IPS-18c (cell line): ENCODE results near the gene RUNX1.

Experiments used
- H3K4me3 ChIP-seq: 2 replicates; pipeline ENCODE4 v1.7.0; 2013; ENCODE audit warnings: low read depth, mild to moderate bottlenecking, low read length, moderate library complexity; ENCODE audit not compliant: insufficient read depth
- H3K9me3 ChIP-seq: one replicate; pipeline ENCODE4 v1.6.1; 2013; ENCODE audit warnings: mild to moderate bottlenecking, low read length, moderate library complexity; ENCODE audit not compliant: control insufficient read depth, insufficient read depth

RUNX1 gene

DNA sequence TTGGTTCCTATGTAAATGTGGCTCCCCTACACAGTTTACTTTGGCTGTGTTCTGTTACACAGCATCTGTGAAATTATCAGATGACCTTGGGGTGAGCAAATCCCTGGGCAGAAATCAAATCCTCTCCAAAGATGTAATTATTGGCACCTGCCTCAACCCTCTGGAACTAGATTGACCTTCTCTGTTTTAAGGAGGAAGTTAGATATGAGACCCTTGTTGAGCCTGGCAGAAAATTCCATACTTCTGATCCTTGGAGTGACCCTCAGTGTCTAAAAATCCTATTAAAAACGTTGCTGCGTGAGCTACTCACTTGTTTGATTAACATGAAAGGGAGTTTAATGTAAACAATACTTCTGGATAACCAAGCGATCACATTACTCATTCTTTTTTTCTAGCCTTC lies 258.3 kb downstream of the RUNX1 start:
- H3K4me3 ChIP-seq: no peak overlapping the region
- no peaks in the 10 kb centered on the region for H3K9me3 ChIP-seq

DNA sequence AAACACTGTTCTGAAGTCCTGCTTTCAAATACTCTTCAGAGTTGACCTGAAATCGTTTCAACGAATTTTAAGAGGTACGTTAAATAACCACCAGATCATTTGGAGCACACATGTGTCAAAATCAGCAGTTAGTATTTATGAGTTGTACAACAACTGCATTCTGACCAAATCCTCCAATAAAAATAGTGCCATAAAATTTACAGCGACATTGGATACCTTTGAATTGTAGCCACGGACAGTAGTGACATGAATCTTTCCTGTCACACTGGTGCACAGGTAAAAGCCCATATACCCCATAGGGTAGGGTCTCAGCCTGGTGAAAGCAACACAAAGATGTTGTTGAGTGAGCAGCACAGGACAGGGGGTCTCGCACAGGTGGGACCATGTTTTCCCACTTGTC lies 258.8 kb downstream of the RUNX1 start:
- H3K4me3 ChIP-seq: no peak overlapping the region

DNA sequence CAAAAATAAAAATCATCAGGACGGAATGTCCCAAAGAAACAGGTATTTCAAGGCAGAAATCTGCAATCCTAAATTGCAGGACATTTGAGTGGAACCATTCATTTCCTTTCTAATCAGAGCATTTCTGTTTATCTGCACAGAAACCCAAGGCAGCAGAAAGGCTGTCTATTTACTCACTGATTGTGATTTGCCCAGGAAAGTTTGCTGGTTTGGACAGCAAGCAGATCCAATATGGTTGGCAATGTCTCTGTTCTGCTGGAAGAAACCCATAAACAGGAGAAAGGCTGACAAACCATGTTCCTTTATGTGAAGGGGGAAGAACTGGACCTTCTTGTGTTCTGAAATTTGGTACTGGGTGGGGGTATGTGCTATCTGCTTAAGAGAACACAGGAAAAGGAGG lies 260.2 kb downstream of the RUNX1 start:
- Histone ChIP-seq H3K4me3 (no peak overlapping the region), H3K9me3 (no peaks in the 10 kb centered on the region)

More for the DNA sequence above, 258.8 kb downstream of the RUNX1 start:
- H3K9me3 ChIP-seq: no peaks in the 10 kb centered on the region

DNA sequence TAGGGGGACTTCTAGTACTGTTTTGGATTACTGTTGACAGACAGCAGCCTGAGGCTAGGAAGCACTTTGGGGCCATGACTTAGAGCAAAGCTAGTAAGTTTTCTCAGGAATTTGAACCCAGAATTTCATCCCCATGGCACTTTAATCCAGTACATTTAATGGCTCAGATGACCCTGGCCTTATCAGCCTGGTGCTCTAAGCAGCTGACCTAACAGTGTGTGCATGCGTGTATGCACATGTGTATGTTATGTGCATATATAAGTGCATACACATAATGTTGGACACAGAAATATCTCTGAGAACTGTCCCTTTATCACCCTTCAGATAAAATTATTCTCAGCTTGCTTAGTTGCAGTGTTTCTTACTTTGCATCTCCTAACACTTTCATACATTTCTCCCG lies 265.3 kb downstream of the RUNX1 start:
- Histone ChIP-seq H3K9me3 (no peaks in the 10 kb centered on the region), H3K4me3 (no peak overlapping the region)

DNA sequence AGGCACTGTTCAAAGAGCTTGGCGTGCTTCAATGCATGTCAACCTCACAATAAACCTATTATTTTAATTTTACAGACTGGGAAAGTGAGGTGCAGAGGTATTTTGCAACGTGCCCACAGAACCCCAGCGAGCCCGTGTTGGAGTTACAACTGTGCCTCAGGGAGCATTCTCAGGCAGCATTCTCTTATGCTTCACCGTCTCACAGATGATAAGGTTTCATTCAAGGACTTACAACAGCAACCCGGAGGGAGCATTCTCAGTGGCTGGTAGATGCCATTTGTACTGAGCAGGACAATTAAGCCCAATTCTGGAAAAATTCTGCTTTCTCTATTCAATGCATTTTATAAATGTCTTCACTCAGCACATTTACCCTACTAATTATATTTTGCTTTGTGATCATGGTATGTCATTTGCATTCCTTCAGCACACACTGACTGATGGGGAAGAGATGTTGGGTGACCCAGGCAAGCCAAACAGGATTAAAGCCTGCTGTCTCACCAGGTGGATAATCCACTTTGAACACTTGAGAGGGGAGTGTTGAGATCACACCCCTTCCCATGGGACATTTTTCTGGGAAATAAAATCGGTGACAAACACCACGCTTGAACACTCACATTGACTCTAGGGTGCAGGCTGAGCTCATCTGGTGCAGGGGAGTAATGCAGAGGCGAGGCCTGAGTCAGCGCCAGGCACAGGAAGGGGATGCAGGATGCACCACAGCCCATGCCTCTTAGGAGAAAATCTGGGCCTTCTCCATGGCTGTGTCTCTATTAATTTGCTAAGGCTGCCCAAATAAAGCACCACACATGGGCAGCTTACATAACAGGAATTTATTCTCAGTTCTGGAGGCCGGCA lies 266.4 kb downstream of the RUNX1 start:
- Histone ChIP-seq H3K9me3 (no peaks in the 10 kb centered on the region), H3K4me3 (no peak overlapping the region)

DNA sequence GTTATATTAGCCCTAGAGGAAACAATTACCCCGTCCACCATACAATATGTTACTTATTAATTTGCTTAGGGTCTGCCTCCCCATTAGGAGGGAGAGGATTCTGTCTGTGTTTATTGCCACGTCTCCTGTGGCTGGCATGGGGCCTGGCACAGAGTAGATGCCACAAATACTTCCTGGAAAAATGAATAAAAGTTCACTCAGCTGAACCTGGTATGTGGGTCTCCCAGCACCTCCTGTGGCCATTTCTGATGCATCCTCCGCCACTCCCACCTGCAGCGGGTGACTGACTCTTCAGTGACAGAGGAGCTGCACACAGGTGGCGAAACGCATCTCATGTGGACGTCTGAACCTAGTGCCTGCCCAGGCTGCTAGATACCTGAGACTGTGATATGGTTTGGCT lies 267.6 kb downstream of the RUNX1 start:
- no peaks in the 10 kb centered on the region for H3K9me3 ChIP-seq
- H3K4me3 ChIP-seq: no peak overlapping the region

DNA sequence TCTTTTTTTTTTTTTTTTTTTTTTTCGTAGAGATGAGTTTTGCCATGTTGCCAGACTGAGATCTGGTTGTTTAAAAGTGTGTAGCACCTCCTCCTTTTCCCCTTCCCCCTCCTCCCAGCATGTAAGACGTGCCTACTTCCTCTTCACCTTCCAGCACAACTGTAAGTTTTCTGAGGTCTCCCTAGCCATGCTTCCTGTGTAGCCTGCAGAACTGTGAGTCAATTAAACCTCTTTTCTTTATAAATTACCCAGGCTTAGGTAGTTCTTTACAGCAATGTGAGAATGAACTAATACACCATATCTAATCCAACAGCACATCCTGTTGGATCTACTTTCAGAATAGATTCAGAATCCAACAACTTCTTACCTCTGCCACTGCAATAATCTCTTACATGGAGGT lies 269.2 kb downstream of the RUNX1 start:
- H3K9me3 ChIP-seq: no peaks in the 10 kb centered on the region
- H3K4me3 ChIP-seq: no peak overlapping the region

DNA sequence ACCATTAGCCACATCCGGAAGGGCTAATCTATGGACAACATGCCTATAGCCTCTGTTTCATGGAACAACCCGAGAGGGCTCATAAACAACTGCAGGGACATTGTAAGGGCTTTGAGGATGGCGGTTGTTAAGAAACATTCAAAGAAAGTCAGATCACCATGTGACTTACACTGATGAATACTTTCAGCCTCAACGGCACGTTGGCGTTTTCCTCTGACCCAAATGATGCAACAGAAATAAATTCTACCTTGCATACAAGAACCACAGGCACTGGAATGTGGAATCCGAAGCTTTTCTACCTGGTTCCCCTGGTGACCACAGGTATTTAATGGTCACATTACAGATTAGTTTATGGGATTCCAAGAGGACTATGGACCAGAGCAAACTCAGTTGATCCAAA lies 273.3 kb downstream of the RUNX1 start:
- no peaks in the 10 kb centered on the region for H3K9me3 ChIP-seq

DNA sequence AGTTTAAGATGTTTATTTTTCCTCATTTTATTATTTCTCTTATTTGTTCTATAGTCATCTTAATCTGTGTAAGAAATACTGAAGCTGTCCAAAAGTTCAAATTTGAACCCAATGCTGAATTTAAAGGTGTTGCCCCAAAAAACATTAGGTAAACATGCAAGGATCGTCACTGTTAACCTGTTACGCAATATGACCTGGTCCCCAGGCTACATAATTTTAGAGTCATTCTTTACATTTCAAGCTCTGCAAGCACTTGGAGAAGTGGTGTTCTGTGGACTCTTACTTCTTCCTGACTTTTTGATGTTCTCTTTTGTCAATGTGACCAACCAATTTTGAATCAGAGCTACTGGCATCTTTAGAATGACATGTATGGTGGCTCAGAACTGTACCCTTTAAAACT lies 274.4 kb downstream of the RUNX1 start:
- H3K9me3 ChIP-seq: no peaks in the 10 kb centered on the region
- no peak overlapping the region for H3K4me3 ChIP-seq

More for the DNA sequence above, 273.3 kb downstream of the RUNX1 start:
- no peak overlapping the region for H3K4me3 ChIP-seq

DNA sequence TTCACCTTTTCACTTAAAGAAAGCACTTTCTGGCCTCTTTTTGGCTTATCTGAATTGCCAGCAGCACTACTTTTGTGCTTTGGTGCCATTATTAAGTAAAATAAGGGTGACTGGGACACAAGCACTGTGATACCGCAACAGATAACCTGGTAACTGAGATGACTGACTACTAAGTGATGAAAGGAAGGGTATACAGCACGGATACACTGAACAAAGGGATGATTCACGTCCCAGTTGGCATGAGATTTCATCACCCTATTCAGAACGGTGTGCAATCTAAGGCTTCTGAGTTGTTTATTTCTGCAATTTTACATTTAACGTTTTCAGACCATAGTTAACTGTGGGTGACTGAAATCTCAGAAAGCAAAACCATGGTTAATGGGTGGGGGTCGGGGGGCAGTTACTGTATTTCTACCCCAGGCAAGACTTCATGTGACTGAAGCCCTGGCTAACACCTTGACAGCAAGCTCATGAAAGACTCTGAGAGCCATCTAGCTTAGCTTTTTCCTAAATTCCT lies 277.5 kb downstream of the RUNX1 start:
- Histone ChIP-seq H3K4me3 (no peak overlapping the region), H3K9me3 (no peaks in the 10 kb centered on the region)

DNA sequence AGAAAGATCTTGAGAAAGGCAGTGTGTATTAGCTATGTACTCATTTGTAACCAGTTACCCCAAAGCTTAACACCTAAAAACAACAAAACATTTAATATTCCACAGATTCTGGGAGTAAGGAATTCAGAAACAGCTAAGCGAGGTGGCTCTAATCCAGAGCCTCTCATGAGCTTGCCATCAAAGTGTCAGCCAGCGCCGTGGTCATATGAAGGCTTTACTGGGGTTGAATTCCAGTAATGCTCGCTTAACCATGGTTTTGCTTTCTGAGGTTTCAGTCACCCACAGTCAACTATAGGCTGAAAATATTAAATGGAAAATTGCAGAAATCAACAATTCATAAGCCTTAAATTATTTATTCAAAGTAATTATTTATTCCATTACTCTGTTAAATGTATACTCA lies 278.5 kb downstream of the RUNX1 start:
- Histone ChIP-seq H3K4me3 (no peak overlapping the region), H3K9me3 (no peaks in the 10 kb centered on the region)

DNA sequence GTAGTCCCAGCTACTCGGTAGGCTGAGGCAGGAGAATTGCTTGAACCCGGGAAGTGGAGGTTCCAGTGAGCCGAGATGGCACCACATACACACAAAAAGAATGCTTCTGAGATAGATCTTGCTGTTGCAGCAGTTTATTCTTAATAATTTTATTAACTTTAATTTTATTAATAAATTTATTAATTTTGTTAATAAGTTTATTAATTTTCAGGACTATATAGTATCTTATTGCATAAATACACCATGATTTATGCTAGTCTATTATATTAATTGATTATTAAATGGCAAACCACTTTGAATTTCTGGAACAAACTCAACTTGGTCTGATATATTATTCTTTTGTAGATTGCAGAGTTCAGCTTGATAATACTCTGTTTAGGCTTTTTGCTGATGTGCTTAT lies 280.8 kb downstream of the RUNX1 start:
- Histone ChIP-seq H3K9me3 (no peaks in the 10 kb centered on the region), H3K4me3 (no peak overlapping the region)

DNA sequence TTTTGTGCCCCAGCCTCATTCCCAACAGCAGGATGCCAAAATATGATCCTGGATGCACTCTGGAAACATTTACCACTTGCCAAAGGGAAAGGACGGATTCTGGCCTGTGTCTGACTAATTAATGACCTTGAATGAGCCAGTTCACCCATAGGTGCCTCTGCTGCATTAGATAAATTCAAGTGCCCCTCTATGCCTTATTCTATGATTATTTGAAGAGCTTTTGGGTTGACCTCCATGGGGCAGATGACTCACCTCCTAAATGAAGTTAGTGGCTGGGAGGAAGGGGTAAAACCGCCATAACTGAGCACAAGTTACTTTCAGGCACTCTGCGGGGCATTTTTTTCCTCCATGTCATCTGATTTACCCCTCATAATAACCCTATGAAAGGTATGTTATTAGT lies 282.2 kb downstream of the RUNX1 start:
- Histone ChIP-seq H3K4me3 (no peak overlapping the region), H3K9me3 (no peaks in the 10 kb centered on the region)

DNA sequence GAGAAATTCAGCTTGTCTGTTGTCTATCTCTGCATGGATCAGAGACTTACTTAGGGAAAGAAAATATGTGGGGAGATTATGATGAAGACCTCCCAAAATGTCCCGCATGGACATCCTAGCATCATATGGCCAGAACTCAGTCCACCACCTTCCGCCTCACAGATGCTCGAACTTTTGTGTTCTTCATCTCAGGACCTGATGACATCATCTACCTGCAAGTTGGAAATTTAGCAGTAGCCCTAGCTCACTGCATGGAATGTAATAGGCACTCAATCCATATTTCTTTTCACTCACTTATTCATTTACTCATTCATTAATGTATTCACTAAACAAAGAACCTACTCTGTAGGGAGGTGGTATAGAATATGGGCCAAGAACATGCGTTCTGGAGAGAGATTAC lies 283.5 kb downstream of the RUNX1 start:
- H3K9me3 ChIP-seq: no peaks in the 10 kb centered on the region
- H3K4me3 ChIP-seq: no peak overlapping the region

DNA sequence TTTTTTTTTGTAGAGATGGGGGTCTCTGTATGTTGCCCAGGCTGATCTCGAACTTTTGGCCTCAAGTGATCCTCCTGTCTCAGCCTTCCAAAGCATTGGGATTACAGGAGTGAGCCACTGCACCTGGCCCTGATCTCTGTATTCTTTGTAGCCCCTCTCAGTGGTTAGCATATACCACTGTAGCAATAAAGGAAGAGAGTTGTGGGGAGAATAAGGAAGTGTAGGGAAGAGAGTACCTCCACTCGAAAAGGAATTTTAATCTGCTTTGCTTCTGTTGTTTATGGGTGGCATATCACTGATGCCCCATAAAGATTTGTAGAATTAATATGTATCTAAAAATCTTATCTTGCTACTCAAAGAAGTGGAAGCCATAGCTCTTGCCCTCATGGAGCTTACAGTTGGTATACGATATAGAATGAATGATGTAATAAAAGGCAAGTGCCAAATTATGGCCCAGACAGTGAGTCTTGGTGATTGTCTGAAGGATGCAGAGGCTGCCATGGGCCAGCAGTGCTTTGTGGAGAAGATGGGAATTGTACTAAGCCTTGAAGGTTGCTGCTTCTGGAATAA lies 284.3 kb downstream of the RUNX1 start:
- Histone ChIP-seq H3K4me3 (no peak overlapping the region), H3K9me3 (no peaks in the 10 kb centered on the region)

DNA sequence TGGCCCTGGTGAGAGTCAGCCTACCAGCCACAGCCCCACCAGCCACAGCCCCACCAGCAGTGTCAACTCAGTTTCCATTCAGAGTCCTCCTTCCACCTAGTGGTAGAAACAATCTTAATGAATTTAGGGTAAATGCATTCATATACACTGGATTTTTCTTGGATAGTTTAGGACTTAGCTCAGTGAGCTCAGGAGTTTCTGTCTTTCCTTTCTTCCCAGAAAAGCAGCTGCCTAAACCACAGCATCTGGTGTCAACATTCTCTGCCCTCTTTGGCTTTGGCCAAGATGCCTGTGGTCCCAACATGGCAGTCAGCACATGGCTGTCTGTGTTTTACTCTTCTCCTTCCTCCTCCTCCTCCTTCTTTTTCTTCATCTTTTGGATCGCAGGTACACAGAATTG lies 286.3 kb downstream of the RUNX1 start:
- no peak overlapping the region for H3K4me3 ChIP-seq
- H3K9me3 ChIP-seq: no peaks in the 10 kb centered on the region

DNA sequence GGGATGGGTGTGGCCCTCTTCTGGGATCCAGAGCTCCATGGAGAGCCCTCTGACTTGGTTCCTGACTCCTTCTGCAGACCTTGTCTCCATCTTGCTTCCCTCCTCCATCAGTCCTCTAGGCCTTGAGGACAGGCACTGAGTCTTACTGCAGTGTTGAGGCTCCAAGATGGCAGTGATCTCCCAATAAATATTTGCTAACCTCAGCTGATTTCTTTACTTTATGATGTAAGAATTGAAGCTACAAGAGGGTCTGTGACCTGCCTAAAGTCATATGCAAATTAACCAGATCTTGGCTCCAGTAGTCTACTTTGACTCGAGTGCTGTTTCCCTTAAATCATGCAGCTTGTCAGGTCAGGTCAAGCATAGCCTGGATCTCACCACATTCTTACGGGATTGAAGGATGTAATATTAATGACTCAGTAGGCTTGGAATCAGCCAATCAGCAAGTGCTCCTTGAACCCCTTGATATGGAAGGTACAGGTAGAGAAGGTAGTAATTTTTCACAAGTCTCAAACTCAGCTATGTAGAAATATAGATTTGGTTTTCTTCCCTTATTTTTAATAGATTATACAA lies 287.3 kb downstream of the RUNX1 start:
- Histone ChIP-seq H3K9me3 (no peaks in the 10 kb centered on the region), H3K4me3 (no peak overlapping the region)
